GM18511 (cell line): ENCODE data around the gene GNG7.
"Not testable (repeated sequence)": the region's sequence is repeated elsewhere in the genome, so short reads cannot be mapped to it uniquely, and the experiment has no call there.

Experiments
- ATAC-seq: cut with Tn5 transposase; IDR thresholded peaks from one replicate; pipeline ENCODE4 v1.9.1; 2021; ENCODE audit warnings: mild to moderate bottlenecking, moderate library complexity; ENCODE audit not compliant: unreplicated experiment

GNG7 gene

DNA sequence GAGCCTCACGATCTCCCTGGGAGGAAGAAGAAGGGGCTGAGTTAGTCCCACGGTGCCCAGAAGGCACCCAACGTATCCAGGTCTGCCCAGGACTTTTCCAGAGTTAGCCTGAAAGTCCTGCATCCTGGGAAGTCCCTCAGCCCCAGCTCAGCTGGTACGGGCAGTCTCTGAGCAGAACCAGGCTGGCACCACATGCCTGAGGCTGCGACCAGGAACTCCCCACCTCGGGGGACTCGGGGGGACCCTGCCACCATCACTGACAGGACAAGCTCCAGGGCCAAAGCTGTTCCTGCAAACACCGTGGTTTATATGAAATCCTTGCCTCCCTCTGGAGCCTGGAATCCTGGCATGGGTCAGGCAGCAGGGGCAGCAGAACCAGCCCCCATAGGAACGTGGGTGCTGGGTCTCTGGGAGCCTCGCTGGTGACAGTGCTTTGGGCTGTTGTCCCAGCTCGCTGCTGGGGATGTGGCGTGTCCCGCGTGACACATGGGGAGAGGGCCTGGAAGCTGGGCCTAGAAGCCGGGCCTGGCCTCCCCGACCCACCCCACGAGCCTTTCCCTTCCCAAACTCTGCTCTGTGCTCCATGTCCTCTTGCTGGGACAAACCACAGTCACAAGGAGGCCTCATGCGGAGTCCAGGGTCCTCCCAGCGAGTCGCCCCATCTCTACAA is 55.5 kb downstream of the GNG7 start:
- ATAC-seq, result no peak

DNA sequence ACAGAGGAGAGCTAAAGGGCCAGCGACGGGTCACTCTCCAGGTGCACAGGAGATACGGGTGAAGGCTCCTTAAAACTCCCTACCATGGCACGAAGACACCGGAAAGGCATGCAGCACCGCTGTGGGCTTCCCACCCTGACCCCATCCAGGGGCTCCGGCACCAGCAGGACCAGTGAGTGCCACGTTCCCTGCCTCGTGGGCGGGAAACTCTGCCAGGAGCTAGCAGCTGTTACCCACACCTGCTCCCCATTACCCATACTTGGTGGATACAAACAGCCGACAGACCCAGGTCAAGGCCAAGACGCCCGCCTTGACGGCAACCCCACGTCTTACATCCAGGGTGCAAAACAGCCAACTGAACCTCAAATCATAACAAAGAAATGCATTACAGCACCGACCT is 56.7 kb downstream of the GNG7 start:
- no peak for ATAC-seq

DNA sequence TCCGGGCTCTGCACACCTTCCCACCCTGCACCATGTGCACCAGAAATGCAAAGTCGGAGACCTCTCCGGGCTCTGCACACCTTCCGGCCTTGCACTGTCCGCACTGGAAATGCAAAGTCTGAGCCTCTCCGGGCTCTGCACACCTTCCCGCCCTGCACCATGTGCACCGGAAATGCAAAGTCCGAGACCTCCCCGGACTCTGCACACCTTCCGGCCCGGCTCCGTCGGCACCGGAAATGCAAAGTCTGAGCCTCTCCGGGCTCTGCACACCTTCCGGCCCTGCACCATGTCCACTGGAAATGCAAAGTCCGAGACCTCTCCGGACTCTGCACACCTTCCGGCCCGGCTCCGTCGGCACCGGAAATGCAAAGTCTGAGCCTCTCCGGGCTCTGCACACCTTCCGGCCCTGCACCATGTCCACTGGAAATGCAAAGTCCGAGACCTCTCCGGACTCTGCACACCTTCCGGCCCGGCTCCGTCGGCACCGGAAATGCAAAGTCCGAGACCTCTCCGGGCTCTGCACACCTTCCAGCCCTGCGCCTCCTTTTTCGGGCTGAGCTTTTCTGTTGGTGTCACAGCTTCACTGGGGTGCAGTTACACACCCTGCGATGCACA is 59.3 kb downstream of the GNG7 start:
- ATAC-seq, result not testable (repeated sequence)

DNA sequence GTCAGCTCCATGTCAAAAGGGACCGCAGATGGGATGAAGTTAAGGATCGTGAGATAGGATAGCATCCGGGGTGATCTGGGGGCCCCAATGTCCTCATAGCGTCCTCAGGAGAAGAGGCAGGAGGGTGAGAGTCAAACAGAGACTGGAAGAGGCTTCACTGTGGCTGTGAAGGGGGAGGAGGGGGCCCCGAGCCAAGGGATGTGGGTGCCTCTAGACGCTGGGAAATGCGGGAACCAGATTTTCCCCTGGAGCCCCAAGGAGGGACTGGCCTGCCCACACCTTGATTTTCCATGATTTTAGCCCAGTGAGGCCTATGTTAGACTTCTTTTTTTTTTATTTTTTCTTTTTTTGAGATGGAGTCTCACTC is 61.2 kb downstream of the GNG7 start:
- ATAC-seq, result no peak

DNA sequence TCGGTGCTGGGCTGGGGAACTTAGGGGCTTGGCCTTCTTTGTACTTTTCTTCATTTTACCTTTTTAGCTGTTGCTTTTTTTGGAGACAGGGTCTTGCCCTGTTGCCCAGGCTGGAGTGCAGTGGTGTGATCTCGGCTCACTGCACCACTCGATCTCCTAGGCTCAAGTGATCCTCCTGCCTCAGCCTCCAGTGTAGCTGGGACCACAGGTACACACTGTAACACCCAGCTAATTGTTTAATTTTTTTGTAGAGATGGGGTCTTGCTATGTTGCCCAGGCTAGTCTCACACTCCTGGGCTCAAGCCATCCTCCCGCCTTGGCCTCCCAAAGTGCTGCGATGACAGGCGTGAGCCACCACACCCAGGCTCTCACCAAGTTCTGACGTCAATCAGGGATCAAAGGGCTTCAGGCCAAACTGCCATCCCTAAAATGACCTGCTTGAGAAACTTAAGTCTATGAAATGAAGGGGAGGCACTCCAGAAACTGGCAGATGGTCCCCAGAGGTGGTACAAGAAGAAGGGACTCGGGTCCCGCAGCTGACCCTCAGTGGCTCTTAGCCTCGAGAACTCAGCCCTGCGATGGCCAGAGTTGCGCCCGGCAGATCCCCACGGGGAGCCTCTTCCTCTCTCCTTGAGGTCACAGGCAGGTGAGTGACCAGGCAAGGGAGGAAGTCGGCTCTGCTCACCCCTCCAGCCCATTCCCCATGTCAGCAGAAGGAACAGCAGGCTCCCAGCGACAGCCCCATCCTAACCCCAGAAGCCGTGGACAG is 61.7 kb downstream of the GNG7 start:
- no peak for ATAC-seq

DNA sequence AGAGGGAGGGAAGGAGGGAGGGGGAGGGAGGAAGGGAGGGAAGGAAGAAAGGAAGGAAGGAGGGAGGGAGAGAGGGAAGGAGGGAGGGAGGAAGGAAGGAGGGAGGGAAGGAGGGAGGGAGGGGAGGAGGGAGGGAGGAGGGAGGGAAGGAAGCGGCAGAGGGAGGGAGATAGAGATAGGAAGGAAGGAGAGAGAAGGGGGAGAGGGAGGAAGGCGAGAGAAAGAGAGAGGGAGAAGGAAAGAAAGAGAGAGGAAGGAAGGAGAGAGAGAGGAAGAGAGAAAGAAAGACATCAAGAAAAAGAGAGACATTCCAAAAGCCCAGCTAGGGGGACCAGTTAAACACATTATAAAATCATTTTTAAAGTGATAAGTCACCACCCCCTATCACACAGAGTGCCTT is 62.5 kb downstream of the GNG7 start:
- no peak for ATAC-seq

DNA sequence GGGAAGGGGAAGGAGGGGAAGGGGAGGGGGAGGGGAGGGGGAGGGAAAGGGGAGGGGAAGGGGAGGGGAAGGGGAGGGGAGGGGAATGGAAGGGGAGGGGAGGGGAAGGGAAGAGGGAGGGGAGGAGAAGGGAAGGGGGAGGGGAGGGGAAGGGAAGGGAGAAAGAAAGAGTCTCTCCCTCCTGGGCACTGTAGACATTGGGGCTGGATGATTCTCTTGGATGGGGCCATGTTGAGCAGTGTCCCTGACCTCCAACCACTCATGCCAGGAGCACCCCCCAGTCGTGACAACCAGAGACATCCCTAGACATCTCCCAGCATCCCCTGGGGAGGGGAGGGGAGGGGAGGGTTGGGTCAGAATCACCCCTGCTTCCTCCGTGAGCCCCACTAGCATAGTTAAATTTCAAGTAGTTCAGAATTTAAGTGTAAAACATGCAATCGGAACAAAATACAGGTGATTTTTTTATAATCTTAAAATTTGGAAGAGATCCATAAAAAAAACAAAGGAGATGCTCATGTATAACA is 64.0 kb downstream of the GNG7 start:
- ATAC-seq, result no peak

DNA sequence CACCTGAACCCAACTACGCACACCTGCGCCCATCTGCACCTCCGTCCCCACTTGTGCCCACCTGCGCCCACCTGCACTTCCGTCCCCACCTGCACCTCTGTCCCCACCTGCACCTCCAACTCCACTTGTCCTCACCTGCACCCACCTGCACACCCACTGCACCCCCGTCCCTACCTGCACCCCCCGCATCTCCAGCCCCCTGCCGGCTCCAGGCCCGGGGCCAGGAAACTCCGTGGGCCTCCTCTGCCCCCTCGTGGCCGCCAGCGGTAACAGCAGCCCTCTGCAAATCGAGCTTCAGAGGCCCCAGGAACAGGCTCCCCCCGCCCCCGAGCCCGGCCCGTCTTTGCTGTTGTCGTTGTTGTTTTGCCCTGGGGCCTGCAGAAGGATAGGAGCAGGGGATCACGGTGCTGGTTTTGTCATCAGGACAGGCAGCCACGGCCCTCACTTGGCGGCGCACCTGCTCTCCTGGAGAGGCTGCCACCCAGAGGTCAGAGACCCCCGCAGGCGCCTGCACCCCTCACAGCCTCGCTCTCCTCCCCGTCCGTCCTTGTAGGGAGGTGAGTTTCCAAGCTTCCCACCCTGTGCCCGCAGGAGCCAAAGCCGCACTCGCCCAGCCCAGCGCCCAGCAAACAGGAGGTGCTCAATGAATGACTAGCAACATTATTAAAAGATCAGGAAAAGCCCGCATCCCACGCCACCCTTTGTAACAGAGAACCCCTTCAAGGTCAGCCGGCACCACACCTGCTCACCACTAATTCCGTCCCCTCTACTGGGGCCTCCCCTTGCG is 65.4 kb downstream of the GNG7 start:
- ATAC-seq, result no peak

DNA sequence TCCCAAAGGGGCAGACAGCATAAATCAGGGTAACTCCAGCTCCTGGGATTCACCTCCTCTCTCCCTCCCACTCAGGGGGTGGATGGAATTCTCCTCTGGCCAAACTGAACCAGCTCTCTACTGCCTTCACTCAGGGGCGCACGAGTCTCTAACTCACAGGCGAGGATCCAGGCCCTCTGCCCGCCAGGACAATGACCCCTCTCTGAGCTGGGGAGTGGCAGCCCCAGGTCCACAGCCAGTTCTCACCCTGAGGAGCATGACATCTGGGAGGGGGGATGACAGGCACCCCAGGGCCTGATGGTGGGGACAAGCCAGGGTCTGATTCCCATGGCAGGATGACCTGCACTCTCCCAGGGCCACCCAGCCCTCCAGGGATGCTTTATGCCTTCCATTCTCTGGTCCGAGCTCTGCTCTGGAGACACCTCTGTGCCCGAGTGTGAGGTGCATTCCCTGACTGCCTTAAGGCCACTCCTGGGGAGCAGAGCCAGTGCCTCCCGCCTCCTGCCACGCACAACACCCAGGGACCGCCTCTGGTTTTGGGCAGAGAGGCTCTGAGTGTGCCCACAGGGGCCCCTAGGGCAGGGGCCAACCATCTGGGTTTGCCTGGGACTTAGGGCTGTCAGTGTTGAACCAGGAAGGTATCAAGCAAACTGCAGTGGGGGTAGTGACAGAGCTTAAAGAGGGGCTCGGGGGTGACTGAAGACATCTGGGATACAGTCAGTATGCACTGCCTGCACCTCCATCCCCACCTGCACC is 66.2 kb downstream of the GNG7 start:
- no peak for ATAC-seq

DNA sequence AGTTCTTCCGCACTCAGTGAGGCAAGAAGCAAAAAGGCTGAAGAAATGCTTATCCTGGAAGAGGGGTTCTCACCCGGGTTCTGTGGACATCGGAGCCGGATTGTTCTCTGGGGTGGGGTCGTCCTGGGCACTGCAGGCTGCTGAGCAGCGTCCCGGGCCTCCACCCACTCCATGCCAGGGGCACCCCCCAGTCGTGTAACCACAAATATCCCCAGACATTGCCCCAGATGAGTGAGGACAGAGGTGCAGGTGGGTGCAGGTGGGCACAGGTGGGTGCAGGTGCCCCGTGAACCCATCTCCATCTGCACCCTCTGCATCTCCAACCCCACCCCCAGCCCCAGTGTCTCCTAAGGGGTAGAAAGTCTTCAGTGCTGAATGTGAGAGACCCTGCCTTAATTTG is 67.5 kb downstream of the GNG7 start:
- no peak for ATAC-seq

DNA sequence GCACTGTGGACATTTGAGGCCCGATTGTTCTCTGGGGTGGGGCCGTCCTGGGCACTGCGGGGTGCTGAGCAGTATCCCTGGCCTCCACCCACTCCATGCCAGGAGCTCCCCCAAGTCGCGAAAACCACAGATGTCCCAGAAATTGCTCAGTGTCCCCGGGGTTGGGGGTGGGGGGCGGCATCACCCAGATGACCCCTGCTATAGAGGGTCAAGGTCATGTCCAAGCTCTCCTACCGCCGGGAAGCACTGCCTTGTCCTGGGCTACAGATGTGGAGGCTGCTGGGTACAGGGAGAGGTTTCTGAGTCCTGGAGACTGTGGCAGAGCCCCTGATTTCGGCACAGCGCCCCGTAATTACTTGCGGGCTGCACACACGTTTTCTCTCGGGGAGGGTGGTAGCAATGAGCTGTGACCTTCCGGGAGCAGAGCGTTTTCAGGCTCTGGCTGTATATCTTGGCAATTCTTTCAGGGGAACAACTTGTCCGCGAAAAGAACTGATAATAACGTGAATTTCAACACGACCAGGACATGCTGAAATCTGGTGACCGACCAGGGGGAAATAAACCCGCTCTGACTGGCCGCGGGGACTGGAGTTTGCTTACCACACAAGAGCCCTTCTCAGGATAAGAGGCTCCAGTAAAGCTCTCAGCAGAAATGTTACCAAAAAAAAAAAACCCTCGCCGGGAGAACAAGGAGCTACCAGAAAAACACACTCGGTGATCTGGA is 68.1 kb downstream of the GNG7 start:
- ATAC-seq, result no peak

DNA sequence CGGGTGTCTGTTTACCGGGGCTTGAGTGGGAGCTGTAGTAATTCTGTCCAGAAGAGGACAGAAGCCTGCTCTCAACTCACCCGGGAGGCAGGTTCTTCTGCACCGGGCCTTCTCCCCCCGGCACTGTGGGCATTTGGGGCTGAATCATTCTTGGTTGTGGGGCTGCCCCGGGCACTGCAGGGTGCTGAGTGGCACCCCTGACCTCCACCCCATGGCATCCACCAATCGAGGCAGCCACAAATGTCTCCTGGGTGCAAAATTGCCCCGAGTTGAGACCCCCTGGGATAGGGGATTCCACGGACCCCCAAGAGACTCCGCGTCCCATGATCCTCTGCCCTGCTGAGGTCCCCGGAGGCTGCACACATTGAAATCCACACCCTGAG is 68.8 kb downstream of the GNG7 start:
- ATAC-seq, result no peak

DNA sequence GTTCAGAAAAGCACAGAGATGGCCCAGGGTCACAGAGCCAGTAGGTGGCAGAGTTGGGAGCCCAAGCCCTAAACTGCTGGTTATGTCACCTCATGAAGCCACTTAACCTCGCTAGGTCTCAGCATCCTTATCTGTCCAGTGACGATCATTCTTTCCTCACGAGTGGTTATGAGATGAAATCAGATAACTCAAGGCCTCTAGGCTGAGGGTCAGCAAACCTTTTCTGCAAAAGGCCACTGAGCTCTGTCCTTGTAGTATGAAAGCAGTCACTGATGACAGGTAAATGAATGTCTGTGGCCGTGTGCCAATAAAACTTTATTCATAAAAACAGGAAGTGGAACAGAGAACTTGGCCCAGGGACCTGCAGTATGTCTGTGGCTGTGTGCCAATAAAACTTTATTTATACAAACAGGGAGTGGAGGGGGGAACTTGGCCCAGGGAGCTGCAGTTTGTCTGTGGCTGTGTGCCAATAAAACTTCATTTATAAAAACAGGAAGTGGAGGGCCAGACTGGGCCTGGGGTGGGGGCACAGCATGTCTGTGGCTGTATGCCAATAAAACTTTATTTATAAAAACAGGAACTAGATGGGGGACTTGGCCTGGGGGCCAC is 71.2 kb downstream of the GNG7 start:
- ATAC-seq, result no peak

DNA sequence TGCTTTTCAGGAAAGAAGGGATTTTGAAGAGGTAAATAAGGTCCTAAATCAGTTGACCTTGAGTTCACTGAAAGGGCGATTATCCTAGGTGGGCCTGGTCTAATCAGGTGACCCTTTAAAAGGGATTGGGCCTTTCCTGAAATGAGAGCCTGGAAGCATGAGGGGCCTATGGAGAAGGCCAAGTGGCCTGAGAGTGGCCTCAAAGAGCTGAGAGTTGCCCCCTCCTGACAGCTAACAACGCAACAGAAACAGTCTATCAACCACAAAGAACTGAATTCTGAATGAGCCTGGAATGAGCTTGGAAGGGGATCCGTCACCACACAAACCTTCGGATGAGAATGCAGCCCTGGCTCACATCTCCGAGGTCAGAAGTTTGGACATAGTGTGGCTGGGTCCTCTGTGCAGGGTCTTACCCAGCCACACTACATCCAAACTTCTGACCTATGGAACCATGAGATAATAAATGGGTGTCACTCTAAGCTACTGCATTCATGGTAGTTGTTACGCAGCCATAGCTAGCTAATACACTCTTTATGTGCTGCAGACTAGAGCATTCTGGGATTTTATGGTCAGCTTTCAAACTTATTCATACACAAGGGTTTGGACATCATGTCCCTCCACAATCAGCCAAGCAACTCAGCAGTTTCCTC is 72.0 kb downstream of the GNG7 start:
- no peak for ATAC-seq

DNA sequence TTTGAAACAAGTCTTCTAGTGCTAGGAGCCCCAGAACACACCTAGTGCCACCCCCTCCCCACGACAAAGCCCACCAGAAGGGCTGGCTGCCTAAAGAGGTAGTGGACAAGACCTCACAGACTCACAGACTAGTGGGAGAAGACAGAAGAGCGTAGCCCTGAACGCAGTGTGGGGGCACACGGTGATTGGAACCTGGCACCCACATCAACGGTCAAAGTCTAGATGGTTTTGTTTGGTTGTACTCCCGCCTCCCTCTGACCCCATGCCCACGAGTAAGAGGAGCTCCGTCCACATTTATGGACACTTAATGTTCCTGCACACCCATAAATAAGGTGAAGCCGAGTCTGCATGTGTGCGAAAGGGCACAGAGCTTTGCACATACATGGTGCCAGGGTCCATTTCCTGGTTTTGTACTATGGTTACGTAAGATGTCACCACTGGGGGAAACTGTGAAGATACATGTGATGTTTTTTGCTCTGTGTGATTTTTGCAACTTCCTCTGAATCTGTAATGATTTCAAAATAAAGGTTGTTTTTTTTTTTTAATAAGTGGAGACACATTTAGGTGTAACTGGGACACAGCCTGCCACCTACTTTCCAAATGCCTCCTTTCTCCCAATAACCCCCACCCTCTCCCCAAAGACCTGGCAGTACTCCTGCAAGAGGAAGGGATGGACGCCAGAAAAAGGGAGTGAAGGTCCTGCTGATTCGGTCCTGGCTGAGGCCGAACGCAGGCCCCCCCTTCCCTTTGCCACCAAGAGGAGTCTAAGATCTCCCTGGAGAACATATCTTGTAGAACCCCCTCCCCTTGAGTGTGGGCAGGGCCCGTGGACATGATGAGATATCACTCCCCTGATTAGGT is 72.8 kb downstream of the GNG7 start:
- no peak for ATAC-seq

DNA sequence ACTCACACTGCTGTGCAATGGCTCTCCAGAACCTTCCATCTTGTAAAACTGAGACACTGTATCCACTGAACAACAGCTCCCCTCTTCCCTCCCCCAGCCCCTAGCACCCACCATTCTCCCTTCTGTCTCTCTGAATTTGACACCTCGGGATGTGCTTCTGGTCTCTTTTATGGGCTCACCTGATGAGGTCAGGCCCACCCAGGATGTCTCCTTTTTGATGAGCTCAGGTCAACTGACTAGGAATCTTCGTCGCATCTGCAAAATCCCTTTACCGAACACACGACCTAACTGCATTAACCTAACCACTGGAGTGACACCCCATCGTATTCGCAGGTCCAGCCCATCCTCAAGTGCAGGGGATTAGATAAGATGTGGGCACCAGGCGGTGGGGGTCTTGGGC is 73.9 kb downstream of the GNG7 start:
- ATAC-seq, result no peak

DNA sequence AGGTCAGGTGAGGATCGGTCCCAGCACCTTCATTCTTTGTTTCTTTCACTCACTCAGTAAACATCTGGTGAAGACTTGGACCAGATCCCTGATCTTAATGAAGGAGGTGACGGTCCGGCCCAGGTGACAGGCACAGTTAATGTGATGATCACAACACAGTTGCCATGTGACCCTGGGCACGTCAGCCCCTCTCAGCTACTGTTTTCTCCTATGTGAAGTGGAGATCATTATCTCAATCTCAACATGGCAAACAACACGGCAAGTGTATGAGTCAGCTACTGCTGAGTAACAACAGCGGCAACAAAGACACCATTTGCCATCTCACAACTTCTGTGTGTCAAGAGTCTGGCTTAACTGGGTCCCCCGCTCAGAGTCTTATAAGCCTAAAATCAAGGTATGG is 74.6 kb downstream of the GNG7 start:
- no peak for ATAC-seq

DNA sequence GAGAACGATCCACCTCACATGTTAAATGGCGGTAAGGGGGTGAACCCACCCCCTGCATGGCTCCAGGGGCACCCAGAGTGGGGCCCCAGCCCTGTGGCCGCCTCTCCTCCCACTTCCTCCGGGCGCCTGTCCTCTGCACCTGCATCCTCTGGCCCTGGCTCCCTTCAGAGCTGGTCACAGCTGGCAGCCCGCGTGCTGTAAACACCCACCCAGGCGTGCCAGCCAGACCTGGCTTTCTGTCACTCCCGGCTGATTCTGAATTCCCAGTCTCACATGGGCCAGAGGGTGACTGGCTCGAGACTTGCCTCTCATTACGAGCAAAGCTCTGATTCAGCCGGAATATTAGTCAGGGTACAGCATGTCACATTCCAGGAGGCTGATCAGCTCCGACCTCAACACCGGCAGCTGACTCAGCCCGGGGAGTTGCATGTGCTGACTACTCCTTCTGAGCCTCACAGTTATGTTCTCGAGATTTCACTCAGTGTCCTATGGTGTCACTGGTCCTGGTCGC is 75.1 kb downstream of the GNG7 start:
- peak; percentile 47 for ATAC-seq
